HepG2 (cell line): Measurements from ENCODE around the gene FAM222A. TPM values are rescaled to one million over a fixed set of nuclear protein-coding genes. Genes with fewer than 3 reads are reported as not detected.

Experiments used
- ARID4A ChIP-seq: sonication (generic); formaldehyde crosslinking; IDR thresholded peaks from 2 replicates; pipeline ENCODE4 v1.5.0; 2020; ENCODE audit warnings: mild to moderate bottlenecking, missing genetic modification reagents, borderline replicate concordance
- ARNTL ChIP-seq: sonication (generic); formaldehyde crosslinking; IDR thresholded peaks from 2 replicates; pipeline ENCODE4 v1.4.0; 2020; ENCODE audit warnings: mild to moderate bottlenecking, missing genetic modification reagents
- FOXC1 ChIP-seq: sonication (generic); formaldehyde crosslinking; IDR thresholded peaks from 2 replicates; pipeline ENCODE4 v1.8.0; 2022; ENCODE audit warnings: mild to moderate bottlenecking, missing genetic modification reagents, borderline replicate concordance
- MTF2 ChIP-seq: sonication (generic); formaldehyde crosslinking; IDR thresholded peaks from 2 replicates; pipeline ENCODE4 v1.5.0; 2020; ENCODE audit warnings: missing genetic modification reagents, borderline replicate concordance
- MYC ChIP-seq: sonication (generic); formaldehyde crosslinking; IDR thresholded peaks from 2 replicates; pipeline ENCODE4 v1.9.0; 2021; ENCODE audit warnings: missing genetic modification reagents, borderline replicate concordance
- NR3C1 ChIP-seq: sonication (generic); formaldehyde crosslinking; IDR thresholded peaks from 2 replicates; pipeline ENCODE4 v1.4.0; 2020; ENCODE audit warnings: missing genetic modification reagents
- POLR2G ChIP-seq: fragments of 200-400 bp; formaldehyde crosslinking; IDR thresholded peaks from 2 replicates; pipeline ENCODE4 v1.6.1; 2018; ENCODE audit warnings: mild to moderate bottlenecking, low read depth, low read length, moderate library complexity
- ZFP36 ChIP-seq: fragments of 150-350 bp; IDR thresholded peaks from 2 replicates; pipeline ENCODE4 v1.6.1; 2018; ENCODE audit warnings: borderline replicate concordance, low read length, low read depth; ENCODE audit not compliant: partially characterized antibody
- ZFX ChIP-seq: sonication (generic); formaldehyde crosslinking; IDR thresholded peaks from 2 replicates; pipeline ENCODE4 v1.4.0; 2020; ENCODE audit warnings: mild to moderate bottlenecking, low read depth, missing genetic modification reagents, moderate library complexity
- ZNF530 ChIP-seq: sonication (generic); formaldehyde crosslinking; IDR thresholded peaks from 2 replicates; pipeline ENCODE4 v1.5.0; 2020; ENCODE audit warnings: low read depth, mild to moderate bottlenecking, missing genetic modification reagents
- ZNF687 ChIP-seq: sonication (generic); formaldehyde crosslinking; IDR thresholded peaks from 2 replicates; pipeline ENCODE4 v1.5.1; 2020; ENCODE audit warnings: mild to moderate bottlenecking, missing genetic modification reagents, moderate library complexity
- polyA plus RNA-seq, 8 experiments: library from polyadenylated mRNA; depleted of rRNA in 3 of 8; stranded (reverse) in 7 of 8; unstranded in 1 of 8; fragments of >200 nt; fragmentation: Illumina TruSeq in 4 of 8; extraction: Trizol in 4 of 8; gene quantifications; 2 replicates each; pipeline versions ENCODE4 v1.2.1 to v1.2.3, GENCODE V29; 2011 to 2016; ENCODE audit warnings: low read depth in 4 of 8, missing spikeins in 1 of 8, mixed read lengths in 1 of 8; ENCODE audit not compliant: insufficient read depth in 1 of 8
- total RNA-seq, 5 experiments: library from RNA; depleted of rRNA; stranded (reverse); fragments of >200 nt; fragmentation: Illumina TruSeq; extraction: Trizol; gene quantifications; 2 replicates each; pipeline ENCODE4 v1.2.3, GENCODE V29; 2016; ENCODE audit warnings: low read depth in 1 of 5
- TF ChIP-seq, protein P1 (sequence below): sonication (generic); formaldehyde crosslinking; IDR thresholded peaks from 2 replicates; pipeline ENCODE4 v1.4.0; 2020; ENCODE audit warnings: missing genetic modification reagents
- TF ChIP-seq, protein P2 (sequence below): sonication (generic); formaldehyde crosslinking; IDR thresholded peaks from 2 replicates; pipeline ENCODE4 v1.4.0; 2020; ENCODE audit warnings: missing genetic modification reagents, mild to moderate bottlenecking, borderline replicate concordance
- TF ChIP-seq, protein P3 (sequence below): IDR thresholded peaks from 2 replicates; pipeline ENCODE4 v1.6.1; 2016; ENCODE audit warnings: mild to moderate bottlenecking

Gene FAM222A
- total and polyA plus RNA-seq, 2 of the 13 experiments (the other 11 are each of a cell fraction or from before 2014, with no cell fraction given): 2.7 to 9.6 TPM

DNA sequence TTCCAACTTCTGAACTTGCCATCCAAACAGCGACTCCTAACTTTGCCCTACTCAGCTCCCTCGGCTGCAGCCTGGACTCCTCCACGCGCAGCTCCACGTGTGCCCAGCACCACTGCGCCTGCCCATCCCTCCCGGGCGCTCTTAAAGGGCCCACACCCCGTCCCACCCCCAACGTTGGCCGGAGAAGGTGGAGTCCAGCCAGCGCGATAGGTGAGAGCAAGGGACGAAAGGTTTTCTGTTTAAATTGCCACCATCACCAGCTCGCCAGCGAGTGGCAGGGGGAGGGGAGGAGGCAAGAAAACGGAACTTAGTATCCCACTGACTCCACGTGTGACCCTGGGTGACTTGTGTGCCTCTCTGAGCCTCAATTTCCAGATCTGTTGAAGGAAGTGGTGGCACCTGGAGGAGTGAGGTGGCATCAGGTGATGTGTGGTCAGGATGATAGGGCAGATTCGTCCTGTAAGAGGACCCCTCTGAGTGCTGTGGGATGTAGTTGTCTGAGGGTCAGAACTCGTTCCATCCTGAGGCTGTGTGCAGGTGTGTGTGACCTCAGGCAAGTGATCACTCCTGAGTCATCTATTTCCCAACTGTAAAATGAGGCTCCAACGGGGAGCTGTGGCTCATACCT lies 59.9 kb downstream of the FAM222A start (continued):
- TF ChIP-seq POLR2G: peak; percentile 17; the same call in 1 of the 2 replicates
- TF ChIP-seq MYC (CRISPR knock-in tag): peak; percentile 69; the same call in 1 of the 2 replicates
- TF ChIP-seq, protein P1, sequence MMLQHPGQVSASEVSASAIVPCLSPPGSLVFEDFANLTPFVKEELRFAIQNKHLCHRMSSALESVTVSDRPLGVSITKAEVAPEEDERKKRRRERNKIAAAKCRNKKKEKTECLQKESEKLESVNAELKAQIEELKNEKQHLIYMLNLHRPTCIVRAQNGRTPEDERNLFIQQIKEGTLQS (CRISPR knock-in tag): no peak
- no peak for TF ChIP-seq NR3C1 (CRISPR knock-in tag)
- peak; percentile 67 for TF ChIP-seq ARID4A (CRISPR knock-in tag)
- peak; percentile 86 for TF ChIP-seq ZNF687 (CRISPR knock-in tag)
- no peak for TF ChIP-seq ZNF530
- peak; percentile 55; the same call in 1 of the 2 replicates for TF ChIP-seq FOXC1 (CRISPR knock-in tag)
- 0 out of 2 replicates have a peak, but pooled peaks have one; percentile 31 for TF ChIP-seq MTF2 (CRISPR knock-in tag)
- TF ChIP-seq, protein P2, sequence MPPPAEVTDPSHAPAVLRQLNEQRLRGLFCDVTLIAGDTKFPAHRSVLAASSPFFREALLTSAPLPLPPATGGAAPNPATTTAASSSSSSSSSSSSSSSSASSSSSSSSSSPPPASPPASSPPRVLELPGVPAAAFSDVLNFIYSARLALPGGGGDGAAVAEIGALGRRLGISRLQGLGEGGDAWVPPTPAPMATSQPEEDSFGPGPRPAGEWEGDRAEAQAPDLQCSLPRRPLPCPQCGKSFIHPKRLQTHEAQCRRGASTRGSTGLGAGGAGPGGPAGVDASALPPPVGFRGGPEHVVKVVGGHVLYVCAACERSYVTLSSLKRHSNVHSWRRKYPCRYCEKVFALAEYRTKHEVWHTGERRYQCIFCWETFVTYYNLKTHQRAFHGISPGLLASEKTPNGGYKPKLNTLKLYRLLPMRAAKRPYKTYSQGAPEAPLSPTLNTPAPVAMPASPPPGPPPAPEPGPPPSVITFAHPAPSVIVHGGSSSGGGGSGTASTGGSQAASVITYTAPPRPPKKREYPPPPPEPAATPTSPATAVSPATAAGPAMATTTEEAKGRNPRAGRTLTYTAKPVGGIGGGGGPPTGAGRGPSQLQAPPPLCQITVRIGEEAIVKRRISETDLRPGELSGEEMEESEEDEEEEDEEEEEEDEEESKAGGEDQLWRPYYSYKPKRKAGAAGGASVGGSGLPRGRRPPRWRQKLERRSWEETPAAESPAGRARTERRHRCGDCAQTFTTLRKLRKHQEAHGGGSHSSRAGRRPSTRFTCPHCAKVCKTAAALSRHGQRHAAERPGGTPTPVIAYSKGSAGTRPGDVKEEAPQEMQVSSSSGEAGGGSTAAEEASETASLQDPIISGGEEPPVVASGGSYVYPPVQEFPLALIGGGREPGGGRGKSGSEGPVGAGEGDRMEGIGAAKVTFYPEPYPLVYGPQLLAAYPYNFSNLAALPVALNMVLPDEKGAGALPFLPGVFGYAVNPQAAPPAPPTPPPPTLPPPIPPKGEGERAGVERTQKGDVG (CRISPR knock-in tag): peak; percentile 49; the same call in 1 of the 2 replicates
- TF ChIP-seq ZFP36: no peak
- TF ChIP-seq ARNTL (CRISPR knock-in tag): peak; percentile 91
- TF ChIP-seq, protein P3, sequence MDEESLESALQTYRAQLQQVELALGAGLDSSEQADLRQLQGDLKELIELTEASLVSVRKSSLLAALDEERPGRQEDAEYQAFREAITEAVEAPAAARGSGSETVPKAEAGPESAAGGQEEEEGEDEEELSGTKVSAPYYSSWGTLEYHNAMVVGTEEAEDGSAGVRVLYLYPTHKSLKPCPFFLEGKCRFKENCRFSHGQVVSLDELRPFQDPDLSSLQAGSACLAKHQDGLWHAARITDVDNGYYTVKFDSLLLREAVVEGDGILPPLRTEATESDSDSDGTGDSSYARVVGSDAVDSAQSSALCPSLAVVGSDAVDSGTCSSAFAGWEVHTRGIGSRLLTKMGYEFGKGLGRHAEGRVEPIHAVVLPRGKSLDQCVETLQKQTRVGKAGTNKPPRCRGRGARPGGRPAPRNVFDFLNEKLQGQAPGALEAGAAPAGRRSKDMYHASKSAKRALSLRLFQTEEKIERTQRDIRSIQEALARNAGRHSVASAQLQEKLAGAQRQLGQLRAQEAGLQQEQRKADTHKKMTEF (CRISPR knock-in tag): no peak
- TF ChIP-seq ZFX (CRISPR knock-in tag): peak; percentile 15; the same call in 1 of the 2 replicates
